ENCODE data around the gene LRRC15. TPM values are rescaled to one million over a fixed set of nuclear protein-coding genes. Genes with fewer than 3 reads are reported as not detected.

LRRC15 gene
- total RNA-seq, 1 donor from 2014 or later = not detected

DNA sequence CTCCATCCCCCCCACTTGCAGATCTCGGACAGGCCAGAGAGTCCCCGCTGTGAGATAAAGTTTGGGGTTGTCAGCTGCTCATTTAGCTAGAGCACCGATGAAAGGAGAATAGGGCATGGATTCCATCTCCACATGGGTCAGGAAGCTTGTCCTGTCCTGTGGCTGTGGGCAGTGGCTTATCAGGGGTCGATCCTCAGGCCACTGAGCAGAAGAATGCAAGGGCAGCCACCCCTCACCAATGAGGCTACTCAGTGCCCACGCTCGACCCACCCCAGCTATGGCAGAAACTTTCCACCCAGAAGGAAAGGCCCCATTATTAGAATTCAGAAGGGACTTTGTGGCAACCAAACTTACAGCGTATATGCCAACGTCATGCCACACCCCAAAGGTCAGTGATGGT is 61.7 kb downstream of the LRRC15 start:
- intact Hi-C loops (cut with DNase I) = no loop called here
- no peaks in the 10 kb centered on the region for H3K36me3 ChIP-seq
- H3K9me3 ChIP-seq = no peaks in the 10 kb centered on the region
- peaks cover 16% of the 10 kb centered on the region for H3K4me1 ChIP-seq
- DNase-seq (ENCODE audit: extremely low spot score in 2 of 2) = no peak
- no peaks in the 10 kb centered on the region for H3K27me3 ChIP-seq
- H3K4me3 ChIP-seq = no peak overlapping the region
- no peak overlapping the region for H3K27ac ChIP-seq
- TF ChIP-seq POLR2AphosphoS5 (IDR thresholded peaks at IDR 0.05; ENCODE audit: insufficient read depth in 1 of 2, low read depth in 1 of 2) = no peak
- TF ChIP-seq, protein P1, sequence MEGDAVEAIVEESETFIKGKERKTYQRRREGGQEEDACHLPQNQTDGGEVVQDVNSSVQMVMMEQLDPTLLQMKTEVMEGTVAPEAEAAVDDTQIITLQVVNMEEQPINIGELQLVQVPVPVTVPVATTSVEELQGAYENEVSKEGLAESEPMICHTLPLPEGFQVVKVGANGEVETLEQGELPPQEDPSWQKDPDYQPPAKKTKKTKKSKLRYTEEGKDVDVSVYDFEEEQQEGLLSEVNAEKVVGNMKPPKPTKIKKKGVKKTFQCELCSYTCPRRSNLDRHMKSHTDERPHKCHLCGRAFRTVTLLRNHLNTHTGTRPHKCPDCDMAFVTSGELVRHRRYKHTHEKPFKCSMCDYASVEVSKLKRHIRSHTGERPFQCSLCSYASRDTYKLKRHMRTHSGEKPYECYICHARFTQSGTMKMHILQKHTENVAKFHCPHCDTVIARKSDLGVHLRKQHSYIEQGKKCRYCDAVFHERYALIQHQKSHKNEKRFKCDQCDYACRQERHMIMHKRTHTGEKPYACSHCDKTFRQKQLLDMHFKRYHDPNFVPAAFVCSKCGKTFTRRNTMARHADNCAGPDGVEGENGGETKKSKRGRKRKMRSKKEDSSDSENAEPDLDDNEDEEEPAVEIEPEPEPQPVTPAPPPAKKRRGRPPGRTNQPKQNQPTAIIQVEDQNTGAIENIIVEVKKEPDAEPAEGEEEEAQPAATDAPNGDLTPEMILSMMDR (IDR thresholded peaks at IDR 0.05) = no peak
- TF ChIP-seq POLR2A (IDR thresholded peaks at IDR 0.05) = no peak

DNA sequence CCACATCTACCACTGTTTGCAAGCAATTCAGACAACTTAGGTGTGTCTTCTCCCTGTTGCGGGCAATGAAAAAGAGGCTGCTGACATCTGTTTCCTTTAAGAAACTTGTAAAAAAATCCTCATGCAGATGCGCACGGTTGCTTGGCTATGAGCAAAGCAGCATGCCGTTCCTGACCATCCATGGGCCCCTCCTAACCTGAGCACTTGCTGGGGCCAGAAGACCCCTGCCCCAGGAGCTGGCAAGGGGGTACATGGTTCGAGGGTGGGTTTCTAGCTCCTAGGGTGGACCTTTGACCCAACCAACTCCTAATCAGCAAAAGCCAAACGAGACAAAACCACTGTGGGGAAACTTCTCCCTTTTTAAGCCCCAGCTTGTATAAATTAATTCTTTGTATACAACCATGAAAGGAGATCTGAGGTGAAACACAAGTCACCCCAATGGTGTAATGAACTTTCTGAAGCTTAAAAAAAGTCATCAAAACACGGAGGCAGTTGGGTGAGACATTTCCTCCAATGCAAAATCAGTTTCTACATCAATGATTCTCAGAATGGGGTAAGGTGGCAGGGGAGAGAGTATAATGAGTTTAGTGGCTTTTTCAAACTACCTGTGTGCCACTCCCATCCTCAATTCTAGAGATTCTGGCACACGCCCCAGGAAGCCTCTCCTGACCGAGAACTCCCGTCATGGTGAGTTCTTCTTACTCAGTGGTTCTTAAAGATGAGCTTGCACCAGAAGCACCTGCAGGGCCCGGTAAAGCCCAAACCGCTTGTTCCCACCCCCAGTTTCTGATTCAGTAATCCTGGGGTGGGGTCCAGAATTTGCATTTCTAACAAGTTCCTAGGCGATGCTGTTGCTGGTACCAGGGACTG is 62.5 kb downstream of the LRRC15 start:
- intact Hi-C loops (cut with DNase I) = no loop called here

DNA sequence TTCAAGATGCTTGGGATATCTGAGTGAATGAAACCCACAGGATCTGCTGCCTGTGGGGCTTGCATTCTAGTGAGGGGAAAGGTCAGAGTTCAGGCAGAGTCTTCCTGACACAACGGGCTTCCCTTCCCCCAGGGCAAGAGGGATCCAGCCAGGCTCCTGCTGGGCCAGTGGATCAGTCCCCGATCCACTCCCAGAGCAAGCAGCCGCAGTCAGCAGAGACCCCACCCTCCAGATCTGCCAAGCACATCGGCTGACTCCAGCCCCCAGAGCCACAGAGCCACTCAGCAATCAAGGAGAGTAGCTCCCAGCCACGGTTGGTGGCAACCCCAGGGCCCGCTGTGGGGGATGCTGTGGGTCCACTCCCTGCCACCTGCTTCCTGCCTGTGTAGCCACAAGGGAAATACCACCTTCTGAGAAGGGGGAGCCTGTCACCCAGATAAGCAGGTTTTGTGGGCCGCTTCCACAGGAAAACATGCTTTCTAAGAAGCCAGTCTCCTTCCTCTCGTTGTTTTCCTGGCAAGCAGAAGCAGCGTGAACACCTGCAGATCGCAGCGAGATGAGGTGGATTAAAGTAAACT is 63.3 kb downstream of the LRRC15 start:
- DNase-seq (ENCODE audit: extremely low spot score in 2 of 2) = no peak
- Histone ChIP-seq H3K9me3 (no peaks in the 10 kb centered on the region), H3K27ac (no peak overlapping the region), H3K4me3 (no peak overlapping the region), H3K27me3 (no peaks in the 10 kb centered on the region), H3K36me3 (no peaks in the 10 kb centered on the region), H3K4me1 (peaks cover 5% of the 10 kb centered on the region)
- no peak for TF ChIP-seq POLR2AphosphoS5 (IDR thresholded peaks at IDR 0.05; ENCODE audit: insufficient read depth in 1 of 2, low read depth in 1 of 2)
- TF ChIP-seq, protein P1 (IDR thresholded peaks at IDR 0.05) = no peak
- TF ChIP-seq POLR2A (IDR thresholded peaks at IDR 0.05) = no peak
- intact Hi-C loops (cut with DNase I) = no loop called here

More for the DNA sequence above, 62.5 kb downstream of the LRRC15 start:
- TF ChIP-seq, protein P1 (IDR thresholded peaks at IDR 0.05) = no peak
- TF ChIP-seq POLR2AphosphoS5 (IDR thresholded peaks at IDR 0.05; ENCODE audit: insufficient read depth in 1 of 2, low read depth in 1 of 2) (no peak), POLR2A (IDR thresholded peaks at IDR 0.05) (no peak)
- Histone ChIP-seq H3K27ac (no peak overlapping the region), H3K27me3 (no peaks in the 10 kb centered on the region), H3K4me3 (no peak overlapping the region), H3K9me3 (no peaks in the 10 kb centered on the region), H3K36me3 (no peaks in the 10 kb centered on the region), H3K4me1 (peaks cover 9% of the 10 kb centered on the region)
- DNase-seq (ENCODE audit: extremely low spot score in 2 of 2) = no peak

DNA sequence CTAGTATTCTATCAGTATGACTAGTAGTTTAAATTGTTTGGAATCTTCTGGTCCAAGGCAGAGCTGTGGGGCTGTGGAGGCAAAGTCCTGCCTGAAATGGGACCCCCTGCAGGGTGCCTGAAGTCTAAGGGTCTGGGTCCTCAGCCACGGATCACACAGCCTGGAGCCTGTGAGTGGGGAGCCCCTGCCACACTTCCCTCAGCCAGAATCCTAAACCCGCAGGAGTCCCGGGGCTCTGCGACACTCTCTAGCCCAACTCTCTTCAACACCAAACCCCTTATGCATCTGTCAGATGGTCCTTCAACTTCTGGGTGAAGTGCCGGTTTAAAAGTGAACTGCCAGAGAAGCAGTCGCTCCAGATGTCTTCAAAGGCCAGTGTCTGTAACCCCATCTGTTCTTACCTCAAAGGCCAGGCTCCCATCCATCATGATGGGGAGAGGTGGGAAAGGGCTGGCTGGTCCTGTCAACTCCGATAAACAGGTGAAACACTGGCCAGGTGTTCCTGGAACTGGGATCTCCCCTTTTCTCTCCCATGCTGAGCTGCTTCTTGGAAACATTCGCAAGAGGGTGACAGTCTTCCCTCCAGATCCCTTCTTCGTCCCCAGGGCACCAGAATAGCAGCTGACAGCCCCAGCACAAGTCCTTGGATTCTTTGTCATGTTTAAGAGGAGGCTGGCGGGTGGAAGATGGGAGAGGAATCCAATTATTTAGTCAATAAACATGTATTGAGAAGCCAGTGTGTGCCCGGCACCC is 64.0 kb downstream of the LRRC15 start:
- Histone ChIP-seq H3K27ac (no peak overlapping the region), H3K36me3 (no peaks in the 10 kb centered on the region), H3K4me1 (peaks cover 5% of the 10 kb centered on the region), H3K27me3 (no peaks in the 10 kb centered on the region), H3K9me3 (no peaks in the 10 kb centered on the region), H3K4me3 (no peak overlapping the region)
- no peak for DNase-seq (ENCODE audit: extremely low spot score in 2 of 2)
- intact Hi-C loops (cut with DNase I) = no loop called here
- TF ChIP-seq, protein P1 (IDR thresholded peaks at IDR 0.05) = no peak
- TF ChIP-seq POLR2A (IDR thresholded peaks at IDR 0.05) (no peak), POLR2AphosphoS5 (IDR thresholded peaks at IDR 0.05; ENCODE audit: insufficient read depth in 1 of 2, low read depth in 1 of 2) (no peak)

Other genes with a start within 250 kb of the LRRC15 start
- gene HES1, start 233.6 kb downstream of the LRRC15 start, total RNA-seq = 191 TPM
- not detected for gene CPN2, start 18.4 kb downstream of the LRRC15 start, total RNA-seq
- not detected for gene GP5, start 29.5 kb upstream of the LRRC15 start, total RNA-seq
- 57.7 TPM for gene ATP13A3, start 117.3 kb upstream of the LRRC15 start, total RNA-seq

All from vagina (tissue), 2 donors.